ENCODE measurements around the gene SDC4. TPM values are rescaled to one million over a fixed set of nuclear protein-coding genes. Genes with fewer than 3 reads are reported as not detected.

Gene SDC4
- polyA plus RNA-seq, 1 of the 3 experiments (the other 2 are of a cell fraction): 131 TPM

- TF ChIP-seq TEAD4 (IDR thresholded peaks at IDR 0.05; ENCODE audit: borderline replicate concordance, insufficient read depth): no peak
- no peak for TF ChIP-seq TCF12 (IDR thresholded peaks at IDR 0.05)
- TF ChIP-seq EP300 (IDR thresholded peaks at IDR 0.05; ENCODE audit: borderline replicate concordance in 1 of 2, low read depth in 1 of 2, low read length in 1 of 2): no peak
These were observed 22.4 kb upstream of the SDC4 start (continued) for GRCh38 chr20:45370571-45371160.

GRCh38 chr20:45368221-45368980 lies 20.2 kb upstream of the SDC4 start:
- CTCF ChIA-PET: interaction anchor here (0.6 to 15.6 kb wide), 6 partner anchors 26 to 403 kb away, joined by 3 to 143 read pairs (median 4); no protein-coding TSS in a partner anchor
- Histone ChIP-seq H4K20me1 (ENCODE audit: insufficient read depth) (no peaks in the 10 kb centered on the region), H3K9ac (no peak overlapping the region), H3K4me2 (no peak overlapping the region), H3K4me1 (ENCODE audit: control insufficient read depth in 1 of 2, insufficient read depth in 2 of 2, low read depth in 1 of 2, low read length in 1 of 2) (peaks cover 0 to 9% of the 10 kb centered on the region in 2 experiments; a peak in 1 of 4 replicates), H3K27ac (ENCODE audit: low read depth in 2 of 2, low read length in 1 of 2) (no peak overlapping the region), H3K36me3 (replicated peaks in 1 of 2; ENCODE audit: control insufficient read depth in 1 of 2, insufficient read depth in 2 of 2, low read length in 1 of 2) (peaks cover 32 to 41% of the 10 kb centered on the region in 2 experiments), H3K9me2 (no peaks in the 10 kb centered on the region), H2AFZ (ENCODE audit: low read depth) (no peak overlapping the region), H3K27me3 (ENCODE audit: insufficient read depth) (no peaks in the 10 kb centered on the region), H3F3A (replicated peaks; ENCODE audit: insufficient read depth) (no peaks in the 10 kb centered on the region), H3K79me2 (ENCODE audit: insufficient read depth) (peaks cover 26% of the 10 kb centered on the region), H3K9me3 (no peaks in the 10 kb centered on the region), H3K4me3 (ENCODE audit: low read depth in 2 of 2, low read length in 1 of 2) (no peak overlapping the region)
- TF ChIP-seq GATA2 (CRISPR knock-in tag; IDR thresholded peaks at IDR 0.05): no peak
- TF ChIP-seq FOSL2 (IDR thresholded peaks at IDR 0.05; ENCODE audit: borderline replicate concordance, low read depth): no peak
- TF ChIP-seq USF2 (IDR thresholded peaks at IDR 0.05; ENCODE audit: borderline replicate concordance, low read depth, low read length): no peak
- TF ChIP-seq TCF12 (IDR thresholded peaks at IDR 0.05): no peak
- no peak for TF ChIP-seq SIN3A (IDR thresholded peaks at IDR 0.05; ENCODE audit: borderline replicate concordance, low read depth, low read length)
- no peak for TF ChIP-seq USF1 (IDR thresholded peaks at IDR 0.05; ENCODE audit: borderline replicate concordance, low read depth)
- TF ChIP-seq RCOR1 (IDR thresholded peaks at IDR 0.05; ENCODE audit: low read length): no peak
- no peak for TF ChIP-seq NFIC (IDR thresholded peaks at IDR 0.05; ENCODE audit: borderline replicate concordance)
- no peak for TF ChIP-seq CHD2 (IDR thresholded peaks at IDR 0.05; ENCODE audit: low read length, partially characterized antibody)
- TF ChIP-seq YY1 (IDR thresholded peaks at IDR 0.05; ENCODE audit: low read depth): no peak
- no peak for TF ChIP-seq EP300 (IDR thresholded peaks at IDR 0.05; ENCODE audit: borderline replicate concordance in 1 of 2, low read depth in 1 of 2, low read length in 1 of 2)
- POLR2A ChIA-PET: no interaction called here
- DNase-seq: no peak
- 88% methylated on average over 6 of the region's 6 CpGs for WGBS (ENCODE audit: low lambda C conversion rate)

GRCh38 chr20:45367126-45367525 lies 18.9 kb upstream of the SDC4 start:
- H4K20me1 ChIP-seq (ENCODE audit: insufficient read depth): no peaks in the 10 kb centered on the region
- H3K4me3 ChIP-seq (ENCODE audit: low read depth in 2 of 2, low read length in 1 of 2): no peak overlapping the region
- no peaks in the 10 kb centered on the region for H3F3A ChIP-seq (replicated peaks; ENCODE audit: insufficient read depth)
- no peak overlapping the region for H2AFZ ChIP-seq (ENCODE audit: low read depth)
- TF ChIP-seq CTCF (IDR thresholded peaks at IDR 0.05): no peak
- no peak for TF ChIP-seq TAF1 (IDR thresholded peaks at IDR 0.05; ENCODE audit: borderline replicate concordance, low read depth, low read length)
- no peak for TF ChIP-seq MEF2A (IDR thresholded peaks at IDR 0.05; ENCODE audit: borderline replicate concordance, low read depth)
- ChIA-PET POLR2A (no interaction called here), CTCF (interaction anchor here (0.6 to 15.6 kb wide), 6 partner anchors 9 to 404 kb away, joined by 3 to 143 read pairs (median 4); no protein-coding TSS in a partner anchor)
- peaks cover 32 to 41% of the 10 kb centered on the region in 2 experiments for H3K36me3 ChIP-seq (replicated peaks in 1 of 2; ENCODE audit: control insufficient read depth in 1 of 2, insufficient read depth in 2 of 2, low read length in 1 of 2)
- no peak overlapping the region for H3K27ac ChIP-seq (ENCODE audit: low read depth in 2 of 2, low read length in 1 of 2)
- no peaks in the 10 kb centered on the region for H3K27me3 ChIP-seq (ENCODE audit: insufficient read depth)
- DNase-seq: no peak
- no peak overlapping the region for H3K9ac ChIP-seq
- no peak overlapping the region for H3K4me2 ChIP-seq
- H3K9me3 ChIP-seq: no peaks in the 10 kb centered on the region
- no peaks in the 10 kb centered on the region for H3K9me2 ChIP-seq
- peaks cover 0 to 9% of the 10 kb centered on the region in 2 experiments; a peak in 1 of 4 replicates for H3K4me1 ChIP-seq (ENCODE audit: control insufficient read depth in 1 of 2, insufficient read depth in 2 of 2, low read depth in 1 of 2, low read length in 1 of 2)
- H3K79me2 ChIP-seq (ENCODE audit: insufficient read depth): peaks cover 27% of the 10 kb centered on the region
